Forelimb muscle (tissue), 1 donor: ENCODE results near the gene LRP5. TPM values are rescaled to one million over a fixed set of nuclear protein-coding genes. Genes with fewer than 3 reads are reported as not detected.
"Not testable (repeated sequence)": the region's sequence is repeated elsewhere in the genome, so short reads cannot be mapped to it uniquely, and the experiment has no call there.

Experiments used
- DNase-seq: peaks from one replicate; pipeline ENCODE4 v3.0.0-alpha.2; 2013; ENCODE audit warnings: low read depth
- polyA plus RNA-seq: library from polyadenylated mRNA; unstranded; fragments of 120-200 nt; gene quantifications from one replicate; pipeline ENCODE4 v1.2.1, GENCODE V29; 2013; ENCODE audit not compliant: insufficient read length

The LRP5 gene
- polyA plus RNA-seq, 1 donor = 51.4 TPM

DNA sequence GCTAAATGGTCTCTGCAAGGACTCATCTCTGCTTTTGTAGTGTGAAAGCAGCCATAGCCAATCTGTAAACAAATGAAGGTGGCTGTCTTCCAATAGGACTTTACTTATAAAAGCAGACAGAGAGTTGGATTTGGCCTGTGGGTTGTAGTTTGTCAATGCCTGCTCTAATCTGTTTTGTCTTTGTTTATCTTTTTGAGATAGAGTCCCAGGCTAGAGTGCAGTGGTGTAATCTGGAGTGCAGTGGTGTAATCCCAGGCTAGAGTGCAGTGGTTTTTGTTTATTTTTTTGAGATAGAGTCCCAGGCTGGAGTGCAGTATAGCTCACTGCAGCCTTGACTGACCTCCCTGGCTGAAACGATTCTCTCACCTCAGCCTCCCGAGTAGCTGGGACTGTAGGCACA, 156.7 kb downstream of the LRP5 start:
- no peak for DNase-seq

DNA sequence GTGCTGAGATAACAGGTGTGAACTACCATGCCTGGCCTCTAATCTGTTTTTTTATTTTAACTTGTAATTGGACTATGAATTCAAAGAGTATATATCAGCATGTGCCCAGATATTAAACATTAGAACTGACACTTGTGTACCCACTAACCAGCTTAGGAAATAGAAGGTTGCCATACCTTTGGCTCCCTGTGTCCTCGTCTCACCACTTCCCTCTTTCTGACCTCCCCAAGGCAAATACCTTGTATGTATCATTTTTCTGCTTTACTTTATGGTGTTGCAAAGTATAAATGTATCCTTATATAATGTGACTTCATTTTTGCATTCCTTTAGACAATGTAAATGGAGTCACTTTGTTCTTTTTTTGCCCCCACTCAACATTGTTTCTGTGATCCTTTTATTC, 157.3 kb downstream of the LRP5 start:
- DNase-seq = no peak

DNA sequence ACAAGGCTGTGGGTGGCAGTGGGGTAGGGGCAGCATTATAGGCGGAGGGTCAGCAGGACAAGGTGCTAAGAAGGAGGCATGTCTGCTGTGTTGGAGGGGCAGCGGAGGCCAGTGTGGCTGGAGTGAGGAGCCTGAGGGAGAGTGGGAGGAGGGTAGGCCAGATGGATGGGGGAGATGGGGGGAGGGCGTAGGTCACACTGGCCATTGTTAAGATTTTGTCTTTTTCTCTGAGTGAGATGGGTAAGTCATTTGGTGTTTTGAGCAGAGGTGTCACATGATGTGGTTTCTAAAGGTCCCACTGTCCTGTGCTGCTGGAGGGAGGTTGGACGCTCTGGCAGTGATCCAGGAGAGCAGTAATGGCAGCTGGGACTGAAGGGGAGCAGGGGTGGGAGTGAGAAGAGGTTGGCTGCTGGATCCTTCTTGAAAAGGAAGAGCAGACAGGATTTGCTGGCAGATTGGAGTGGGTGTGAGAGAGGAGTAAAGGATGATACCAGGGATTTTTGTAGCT, 158.0 kb downstream of the LRP5 start:
- no peak for DNase-seq

DNA sequence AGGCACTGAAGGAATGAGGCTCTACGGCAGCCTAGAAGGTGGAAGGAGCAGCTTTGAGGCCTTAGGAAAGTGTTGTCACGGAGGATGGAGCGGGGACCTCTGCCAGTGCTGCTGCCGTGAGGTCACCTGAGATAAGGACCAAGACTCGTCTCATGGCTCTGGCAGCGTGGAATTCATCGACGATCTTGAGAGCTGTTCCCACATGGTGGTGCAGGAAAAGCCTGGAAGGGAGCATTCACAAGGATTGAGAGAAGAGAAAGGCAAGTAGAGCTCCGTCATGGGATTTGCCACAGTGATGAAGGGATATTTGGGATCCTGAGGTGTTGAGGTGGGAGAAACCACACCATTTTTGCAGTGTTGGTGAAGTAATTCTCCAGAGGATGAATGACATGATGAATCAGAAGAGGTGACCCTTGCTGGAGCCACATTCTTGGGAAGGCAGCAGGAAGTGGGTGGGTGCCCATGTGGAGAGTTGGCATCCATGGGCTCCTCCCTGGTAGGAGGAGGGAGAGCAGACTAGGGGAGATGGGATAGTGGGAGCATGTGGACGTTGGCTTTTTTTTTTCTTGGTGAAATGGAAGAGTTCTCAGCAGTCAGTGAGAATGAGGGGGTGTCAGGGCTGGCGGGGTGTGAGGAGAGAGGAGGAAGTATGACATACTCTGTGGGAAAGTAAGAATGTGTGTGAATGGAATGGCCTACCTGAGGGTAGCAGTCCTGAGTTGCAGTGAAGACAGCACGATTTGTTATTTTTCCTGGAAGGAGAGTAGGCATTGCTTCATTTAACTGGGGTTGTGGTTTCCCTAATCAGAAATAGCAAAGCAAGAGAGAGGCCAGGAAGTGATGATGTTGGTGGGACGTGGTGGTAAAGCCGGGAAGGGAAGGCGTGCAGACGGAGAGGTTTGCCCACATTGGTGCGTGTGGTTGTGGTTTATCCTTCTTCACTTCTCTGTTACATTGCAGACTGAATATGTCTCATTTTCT, 159.3 kb downstream of the LRP5 start:
- no peak for DNase-seq

DNA sequence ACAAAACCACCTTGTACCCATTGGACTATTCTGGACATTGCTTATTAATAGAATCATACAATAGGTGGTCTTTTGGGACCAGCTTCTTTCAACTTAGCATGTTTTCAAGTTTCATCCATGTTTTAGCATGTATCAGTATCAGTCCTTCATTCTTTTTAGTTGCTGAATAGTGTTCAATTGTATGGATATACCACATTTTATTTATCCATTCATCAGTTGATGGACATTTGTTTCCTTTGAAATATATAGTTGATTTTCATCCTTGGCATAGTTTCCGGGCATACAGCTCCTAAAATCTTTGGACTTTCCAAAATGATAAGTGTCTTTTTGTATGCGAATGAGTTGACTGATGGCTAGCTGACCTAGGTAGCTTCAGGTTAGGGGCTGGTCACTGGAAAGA, 160.4 kb downstream of the LRP5 start:
- no peak for DNase-seq

DNA sequence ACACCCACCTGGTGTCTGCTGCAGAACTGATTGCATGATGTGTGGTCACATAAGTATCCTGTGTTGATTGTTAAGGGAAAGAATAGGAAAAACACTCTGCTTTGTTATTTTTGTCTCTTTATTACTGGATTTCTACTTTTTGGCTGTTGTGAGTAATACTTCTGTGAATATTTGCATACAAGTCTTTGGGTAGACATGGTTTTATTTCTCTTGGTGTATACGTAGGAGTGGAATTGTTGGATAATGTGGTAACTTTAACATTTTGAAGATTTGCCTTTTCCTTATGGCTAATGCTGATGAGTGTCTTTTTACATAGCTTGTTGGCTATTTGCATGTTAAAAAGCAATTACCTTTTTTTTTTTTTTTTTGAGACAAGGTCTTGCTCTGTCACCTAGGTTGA, 161.3 kb downstream of the LRP5 start:
- no peak for DNase-seq

DNA sequence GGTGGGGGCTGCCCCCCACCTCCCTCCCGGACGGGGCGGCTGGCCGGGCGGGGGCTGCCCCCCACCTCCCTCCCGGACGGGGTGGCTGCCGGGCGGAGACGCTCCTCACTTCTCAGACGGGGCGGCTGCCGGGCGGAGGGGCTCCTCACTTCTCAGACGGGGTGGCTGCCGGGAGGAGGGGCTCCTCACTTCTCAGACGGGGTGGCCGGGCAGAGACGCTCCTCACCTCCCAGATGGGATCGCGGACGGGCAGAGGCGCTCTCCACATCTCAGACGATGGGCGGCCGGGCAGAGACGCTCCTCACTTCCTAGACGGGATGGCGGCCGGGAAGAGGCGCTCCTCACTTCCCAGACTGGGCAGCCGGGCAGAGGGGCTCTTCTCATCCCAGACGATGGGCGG, 163.2 kb downstream of the LRP5 start:
- not testable (repeated sequence) for DNase-seq

DNA sequence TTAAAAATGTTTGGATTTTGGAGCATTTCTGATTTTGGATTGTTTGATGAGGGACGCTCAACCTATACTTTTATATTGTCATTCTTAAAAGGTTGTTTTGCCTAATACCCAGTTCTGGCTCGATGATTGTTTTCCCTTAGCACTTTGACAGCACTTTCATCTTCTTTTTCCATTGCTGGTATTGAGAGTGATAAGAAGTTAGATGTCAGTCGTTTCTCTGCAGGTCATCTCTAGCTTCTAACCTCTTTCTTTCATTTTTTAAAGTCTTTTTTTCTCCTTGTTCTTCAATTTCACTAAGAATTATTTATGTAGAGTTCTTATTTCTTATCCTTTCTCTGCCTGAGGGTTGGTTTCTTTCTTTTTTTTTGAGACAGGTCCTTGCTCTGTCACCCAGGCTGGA, 167.0 kb downstream of the LRP5 start:
- DNase-seq = no peak

DNA sequence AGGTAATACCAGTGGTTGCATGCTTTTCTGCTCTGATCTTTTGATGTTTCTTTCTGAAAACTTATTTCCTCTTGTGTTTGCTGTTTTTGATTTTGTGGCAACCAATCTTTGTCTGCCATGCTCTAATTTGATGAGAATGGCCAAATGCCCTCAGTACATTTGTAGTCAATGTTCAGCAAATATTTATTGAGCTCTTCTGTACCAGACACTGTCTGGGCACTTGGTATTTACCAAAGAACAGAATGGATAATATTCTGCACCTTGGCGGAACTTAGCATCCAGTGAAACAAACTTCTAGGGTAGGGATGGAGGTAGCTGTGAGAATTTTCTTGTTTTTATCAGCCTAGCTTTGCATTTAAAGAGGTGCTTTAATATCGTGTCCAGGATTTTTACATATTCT, 167.8 kb downstream of the LRP5 start:
- no peak for DNase-seq

DNA sequence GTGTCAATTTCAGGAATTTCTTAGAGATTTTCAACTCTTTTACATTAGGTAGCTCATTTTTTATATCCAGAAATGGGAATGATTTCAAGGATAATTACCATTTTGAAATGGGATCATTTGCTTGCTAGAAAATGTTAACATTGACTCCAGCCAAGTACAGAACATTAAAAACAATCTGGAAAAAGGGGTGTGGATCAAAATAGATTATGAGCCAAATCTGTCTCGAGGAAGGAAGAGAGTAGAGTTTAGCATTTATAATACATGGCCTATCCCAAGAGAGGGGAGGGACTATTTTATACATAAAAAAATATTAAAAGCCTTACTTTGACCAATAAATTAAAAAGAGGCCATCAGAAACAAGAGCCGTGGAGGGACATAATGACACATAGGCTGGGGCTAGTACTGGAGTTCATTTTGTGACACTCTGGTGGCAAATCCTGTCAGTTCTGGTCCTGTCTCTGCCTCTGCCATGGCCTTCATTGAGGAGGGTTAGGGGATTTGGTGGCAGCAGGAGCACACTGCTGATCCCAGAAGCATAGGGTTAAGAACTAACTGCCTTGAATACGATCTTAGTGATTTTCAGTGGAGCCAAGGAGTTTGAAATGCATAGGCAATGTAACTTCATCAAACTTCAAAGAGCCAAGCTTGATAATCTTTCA, 168.6 kb downstream of the LRP5 start:
- DNase-seq = no peak

DNA sequence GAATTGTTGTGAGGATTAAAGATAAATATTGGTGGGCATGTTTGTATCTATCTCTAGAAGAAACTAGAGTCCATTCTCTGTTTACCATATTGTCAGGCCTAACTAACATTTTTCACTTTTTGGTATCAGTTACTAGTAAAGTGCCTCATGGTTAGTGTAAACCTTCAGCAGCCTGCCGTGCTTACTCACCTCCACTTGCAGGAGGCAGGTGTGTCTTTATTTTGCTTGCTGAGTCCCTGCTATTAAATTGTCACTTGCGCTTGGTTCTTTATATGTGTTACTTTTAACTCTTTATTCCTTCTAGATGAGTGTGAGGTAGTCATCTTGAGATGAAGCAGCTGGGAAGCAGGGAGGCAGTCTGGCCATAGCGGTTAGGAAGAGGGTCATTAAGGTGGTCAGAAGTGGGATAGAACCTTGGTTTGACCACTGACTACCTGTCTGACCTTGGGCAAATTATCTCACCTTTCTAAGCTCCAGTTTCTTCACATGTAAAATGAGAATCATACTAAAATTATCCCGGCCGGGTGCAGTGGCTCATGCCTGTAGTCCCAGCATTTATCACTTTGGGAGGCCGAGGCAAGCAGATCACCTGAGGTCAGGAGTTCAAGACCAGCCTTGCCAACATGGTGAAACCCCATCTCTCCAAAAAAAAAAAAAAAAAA, 169.3 kb downstream of the LRP5 start:
- DNase-seq = no peak

DNA sequence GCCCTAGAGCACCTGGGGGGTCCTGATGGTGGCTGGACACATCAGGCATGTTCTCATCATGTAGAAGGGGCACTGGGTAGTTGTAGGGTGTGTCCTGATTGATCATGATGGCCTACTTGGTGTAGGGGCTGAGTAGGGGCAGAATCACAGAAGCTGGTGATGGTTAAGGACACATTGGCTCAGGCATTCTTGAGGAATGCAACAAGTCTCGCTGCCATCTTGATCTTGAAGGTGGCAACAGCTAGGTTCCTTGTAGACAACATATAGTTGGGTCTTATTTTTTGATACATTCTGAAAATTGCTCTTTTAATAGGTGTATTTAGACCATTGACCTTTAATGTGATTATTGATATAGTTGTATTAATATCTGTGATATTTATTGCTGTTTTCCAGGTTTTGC, 176.2 kb downstream of the LRP5 start:
- DNase-seq = no peak

DNA sequence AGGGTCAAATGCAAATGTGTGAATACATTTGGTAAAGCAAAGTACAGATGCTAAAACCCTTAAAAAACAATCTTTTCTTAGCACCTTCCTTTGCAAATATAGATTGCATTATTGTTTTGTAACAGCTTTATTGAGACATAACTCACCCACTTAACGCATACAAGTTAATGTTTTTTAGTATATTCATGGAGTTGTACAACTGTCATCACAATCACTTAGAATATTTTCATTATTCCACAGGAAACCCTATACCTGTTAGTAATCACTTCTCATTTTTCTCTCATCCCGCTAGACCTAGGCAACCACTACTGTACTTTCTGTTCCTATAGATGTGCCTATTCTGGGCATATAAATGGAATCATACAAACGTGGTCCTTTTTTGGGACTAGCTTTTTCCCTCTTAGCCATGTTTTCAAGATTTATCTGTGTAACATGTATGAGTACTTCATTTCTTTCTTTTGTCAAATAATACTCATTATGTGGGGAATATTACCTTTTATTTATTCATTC, 182.9 kb downstream of the LRP5 start:
- DNase-seq = no peak

DNA sequence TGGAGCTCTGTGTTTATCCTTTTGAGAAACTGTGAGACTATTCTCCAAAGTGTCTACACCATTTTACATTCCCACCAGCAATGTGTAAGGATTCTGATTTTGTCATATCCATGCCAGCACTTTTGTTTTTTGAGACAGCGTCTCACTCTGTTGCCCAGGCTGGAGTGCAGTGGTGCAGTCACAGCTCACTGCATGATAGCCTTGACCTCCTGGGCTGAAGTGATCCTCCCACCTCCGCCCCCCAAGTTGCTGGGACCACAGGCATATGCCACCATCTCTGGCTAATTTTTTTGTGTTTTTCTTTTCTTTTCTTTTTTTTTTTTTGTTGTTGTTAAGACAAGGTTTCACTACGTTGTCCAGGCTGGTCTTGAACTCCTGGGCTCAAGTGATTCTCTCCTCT, 183.5 kb downstream of the LRP5 start:
- DNase-seq = no peak

DNA sequence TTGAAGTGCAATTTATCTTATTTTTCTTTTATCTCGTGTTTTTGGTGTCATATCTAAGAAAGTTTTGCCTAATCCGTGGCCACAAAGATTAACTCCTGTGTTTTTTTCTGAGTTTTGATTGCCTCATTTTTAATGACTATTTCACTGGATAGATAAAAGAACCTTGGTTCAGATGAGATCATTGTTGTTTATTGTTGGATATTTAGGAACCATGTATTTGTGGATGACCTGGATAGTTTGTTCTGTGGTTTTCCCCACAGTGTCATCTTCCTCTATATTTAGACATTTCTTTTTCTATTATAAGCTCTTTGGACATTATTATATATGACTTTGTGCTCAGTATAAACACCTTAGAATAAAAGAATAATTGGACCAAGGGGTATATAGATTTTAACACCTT, 185.4 kb downstream of the LRP5 start:
- DNase-seq = no peak

DNA sequence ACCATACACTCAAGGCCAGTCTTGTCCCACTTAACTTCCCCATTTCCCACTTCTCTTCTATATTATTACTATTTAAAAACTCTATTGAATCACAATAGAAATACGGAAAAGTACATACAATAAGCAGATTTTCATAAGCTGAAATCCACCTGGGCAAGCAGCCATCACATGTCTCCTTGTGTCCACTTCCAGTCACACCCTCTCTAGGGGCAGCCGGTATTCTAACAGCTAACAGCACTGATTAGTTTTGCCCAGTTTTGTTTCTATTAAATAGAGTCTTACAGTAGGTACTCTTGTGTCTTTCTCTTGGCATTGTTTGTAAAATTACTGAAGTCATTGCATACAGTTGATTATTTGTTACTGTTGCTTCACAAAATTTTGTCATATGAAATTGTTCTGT, 185.9 kb downstream of the LRP5 start:
- no peak for DNase-seq

Other genes starting within 250 kb of the LRP5 start
- gene CHKA, start 191.2 kb upstream of the LRP5 start, polyA plus RNA-seq = 21.4 TPM
- 43.3 TPM for gene KMT5B, start 99.3 kb upstream of the LRP5 start, polyA plus RNA-seq
- gene C11orf24, start 40.6 kb upstream of the LRP5 start, polyA plus RNA-seq = 24.2 TPM
- gene PPP6R3, start 148.2 kb downstream of the LRP5 start, polyA plus RNA-seq = 61.9 TPM